Hematopoietic multipotent progenitor cell (in vitro differentiated cells): ENCODE results near the gene SLC1A4. TPM values are rescaled to one million over a fixed set of nuclear protein-coding genes. Genes with fewer than 3 reads are reported as not detected.
"Not testable (repeated sequence)": the region's sequence is repeated elsewhere in the genome, so short reads cannot be mapped to it uniquely, and the experiment has no call there.

Source experiments
- DNase-seq, 3 donors: peaks; one replicate each; pipeline ENCODE4 v3.0.0-alpha.2; 2011 to 2015; ENCODE audit warnings: low read depth in 2 of 3, low spot score in 2 of 3
- total RNA-seq: library from RNA; depleted of rRNA; stranded (reverse); fragments of >200 nt; gene quantifications from one replicate; pipeline ENCODE4 v1.2.3, GENCODE V29; 2012

Gene SLC1A4
- total RNA-seq, 1 donor: 31.0 TPM

GRCh38 chr2:65024149-65024829, 35.1 kb downstream of the SLC1A4 start:
- DNase-seq: no peak

- peak in 1 of 3 donors; percentile 78 for DNase-seq
Measured at GRCh38 chr2:65025453-65026123, 36.4 kb downstream of the SLC1A4 start.

GRCh38 chr2:65026154-65026553, 37.0 kb downstream of the SLC1A4 start:
- DNase-seq: no peak

GRCh38 chr2:65026704-65027464, 37.7 kb downstream of the SLC1A4 start:
- no peak for DNase-seq

- DNase-seq: no peak
Measured at GRCh38 chr2:65027616-65028244, 38.5 kb downstream of the SLC1A4 start.

- no peak for DNase-seq
Measured at GRCh38 chr2:65030476-65031332, 41.5 kb downstream of the SLC1A4 start.

GRCh38 chr2:65031341-65032018, 42.3 kb downstream of the SLC1A4 start:
- no peak for DNase-seq

GRCh38 chr2:65032019-65032975, 43.1 kb downstream of the SLC1A4 start:
- DNase-seq: no peak

GRCh38 chr2:65033178-65033577, 44.0 kb downstream of the SLC1A4 start:
- peak in 2 of 3 donors; percentile 61 to 77 for DNase-seq

- not testable (repeated sequence) for DNase-seq
Measured at GRCh38 chr2:65033667-65034066, 44.5 kb downstream of the SLC1A4 start.

- DNase-seq: no peak
Measured at GRCh38 chr2:65035351-65035943, 46.2 kb downstream of the SLC1A4 start.

- DNase-seq: no peak
Measured at GRCh38 chr2:65037178-65037577, 48.0 kb downstream of the SLC1A4 start.

- DNase-seq: no peak
Measured at GRCh38 chr2:65039640-65040039, 50.4 kb downstream of the SLC1A4 start.

- peak; percentile 57 to 77 (median 73) for DNase-seq
Measured at GRCh38 chr2:65040400-65041261, 51.4 kb downstream of the SLC1A4 start.

- no peak for DNase-seq
Measured at GRCh38 chr2:65043001-65043400, 53.8 kb downstream of the SLC1A4 start.

GRCh38 chr2:65044097-65044735, 55.0 kb downstream of the SLC1A4 start:
- DNase-seq: no peak

- no peak for DNase-seq
Measured at GRCh38 chr2:65045651-65046050, 56.5 kb downstream of the SLC1A4 start.
